ENCODE results near the gene DNAJC5. TPM values are rescaled to one million over a fixed set of nuclear protein-coding genes. Genes with fewer than 3 reads are reported as not detected.
A peak's percentile ranks its signal among the peaks of the same experiment; 100 is the strongest.
"Not testable (repeated sequence)": the region's sequence is repeated elsewhere in the genome, so short reads cannot be mapped to it uniquely, and the experiment has no call there.

Gene DNAJC5
- total RNA-seq, 2 experiments from 2014 or later = 21.4 to 22.5 TPM

GRCh38 chr20:63868264-63868663 is 26.7 kb upstream of the DNAJC5 start:
- ChIA-PET POLR2A (interaction anchor here (0.7 kb wide), 1 partner anchor 13 kb away, joined by 3 read pairs; no protein-coding TSS in a partner anchor), CTCF (no interaction called here)
- no peak for DNase-seq
- Mint-ChIP-seq H3K27me3 (no peaks in the 10 kb centered on the region), H3K4me3 (peak overlapping the region; percentile 30), H3K27ac (no peak overlapping the region), H3K4me1 (ENCODE audit: low read depth) (peaks cover 27% of the 10 kb centered on the region), H3K9me3 (no peaks in the 10 kb centered on the region), H3K36me3 (ENCODE audit: low read depth) (peaks cover 45% of the 10 kb centered on the region)
- no peak for TF ChIP-seq CTCF (IDR thresholded peaks at IDR 0.05)
- Histone ChIP-seq H3K4me3 (ENCODE audit: low read length) (no peak overlapping the region), H3K36me3 (ENCODE audit: insufficient read depth, low read length) (peaks cover 34% of the 10 kb centered on the region), H3K4me1 (ENCODE audit: insufficient read depth, low read length) (peaks cover 38% of the 10 kb centered on the region), H3K27ac (ENCODE audit: low read depth in 1 of 2, low read length in 2 of 2) (no peak overlapping the region), H3K9me3 (ENCODE audit: control insufficient read depth in 1 of 2, insufficient read depth in 1 of 2, low read length in 2 of 2) (no peaks in the 10 kb centered on the region), H3K27me3 (ENCODE audit: control insufficient read depth in 1 of 2, insufficient read depth in 2 of 2, low read length in 2 of 2) (no peaks in the 10 kb centered on the region)
- ATAC-seq (ENCODE audit: poor library complexity) = no peak
- intact Hi-C loops (cut with DNase I, micrococcal nuclease) = loop anchor here in 1 of 2 experiments (10.0 kb wide), 1 partner anchor 213 kb away; the partner anchor contains the start of genes RTEL1 and STMN3

- peaks cover 75% of the 10 kb centered on the region for H3K36me3 ChIP-seq (ENCODE audit: insufficient read depth, low read length)
- intact Hi-C loops (cut with DNase I, micrococcal nuclease) = no loop called here
- H3K4me1 ChIP-seq (ENCODE audit: insufficient read depth, low read length) = peaks cover 11% of the 10 kb centered on the region
- no peaks in the 10 kb centered on the region for H3K9me3 ChIP-seq (ENCODE audit: control insufficient read depth in 1 of 2, insufficient read depth in 1 of 2, low read length in 2 of 2)
- ChIA-PET POLR2A (interaction anchor here (0.7 kb wide), 1 partner anchor 8 kb away, joined by 3 read pairs; the partner anchor contains the start of gene TPD52L2), CTCF (interaction anchor here (0.8 kb wide), 1 partner anchor 165 kb away, joined by 3 read pairs; no protein-coding TSS in a partner anchor)
- no peaks in the 10 kb centered on the region for H3K9me3 Mint-ChIP-seq
- H3K4me3 ChIP-seq (ENCODE audit: low read length) = no peak overlapping the region
- peak in 5 of 14 experiments; percentile 14 to 76 (median 62) for DNase-seq
- TF ChIP-seq CTCF (IDR thresholded peaks at IDR 0.05) = no peak
- peaks cover 4% of the 10 kb centered on the region for H3K4me1 Mint-ChIP-seq (ENCODE audit: low read depth)
- H3K27me3 ChIP-seq (ENCODE audit: control insufficient read depth in 1 of 2, insufficient read depth in 2 of 2, low read length in 2 of 2) = no peaks in the 10 kb centered on the region
- ATAC-seq (ENCODE audit: poor library complexity) = peak; percentile 70
- H3K27ac ChIP-seq (ENCODE audit: low read depth in 1 of 2, low read length in 2 of 2) = peak overlapping the region in 1 of 2 donors; percentile 40
- no peak overlapping the region for H3K4me3 Mint-ChIP-seq
- peaks cover 62% of the 10 kb centered on the region for H3K36me3 Mint-ChIP-seq (ENCODE audit: low read depth)
- H3K27me3 Mint-ChIP-seq = no peaks in the 10 kb centered on the region
- H3K27ac Mint-ChIP-seq = peak overlapping the region; percentile 3
Observed at GRCh38 chr20:63873477-63873971, 21.4 kb upstream of the DNAJC5 start.

GRCh38 chr20:63874241-63874640 is 20.7 kb upstream of the DNAJC5 start:
- H3K9me3 Mint-ChIP-seq; H3K4me1 Mint-ChIP-seq (ENCODE audit: low read depth); H3K27ac Mint-ChIP-seq; H3K27ac ChIP-seq (ENCODE audit: low read depth in 1 of 2, low read length in 2 of 2); H3K9me3 ChIP-seq (ENCODE audit: control insufficient read depth in 1 of 2, insufficient read depth in 1 of 2, low read length in 2 of 2); H3K27me3 ChIP-seq (ENCODE audit: control insufficient read depth in 1 of 2, insufficient read depth in 2 of 2, low read length in 2 of 2); H3K27me3 Mint-ChIP-seq; intact Hi-C loops (cut with DNase I, micrococcal nuclease); ATAC-seq (ENCODE audit: poor library complexity); H3K4me3 Mint-ChIP-seq; H3K4me3 ChIP-seq (ENCODE audit: low read length): not testable (repeated sequence)
- H3K36me3 Mint-ChIP-seq (ENCODE audit: low read depth) = peaks cover 57% of the 10 kb centered on the region
- Histone ChIP-seq H3K36me3 (ENCODE audit: insufficient read depth, low read length) (peaks cover 76% of the 10 kb centered on the region), H3K4me1 (ENCODE audit: insufficient read depth, low read length) (peaks cover 11% of the 10 kb centered on the region)
- ChIA-PET CTCF (interaction anchor here (0.8 kb wide), 1 partner anchor 164 kb away, joined by 3 read pairs; no protein-coding TSS in a partner anchor), POLR2A (interaction anchor here (1.4 kb wide), 1 partner anchor 9 kb away, joined by 4 read pairs; the partner anchor contains the start of gene TPD52L2)
- DNase-seq = peak in 2 of 14 experiments; percentile 54 to 64
